HepG2 (cell line): ENCODE measurements around the gene MYCBPAP. TPM values are rescaled to one million over a fixed set of nuclear protein-coding genes. Genes with fewer than 3 reads are reported as not detected.

Experiments
- CERS6 ChIP-seq: sonication (generic); formaldehyde crosslinking; IDR thresholded peaks from 2 replicates; pipeline ENCODE4 v1.5.0; 2020; ENCODE audit warnings: missing genetic modification reagents
- ELF1 ChIP-seq: sonication (generic); formaldehyde crosslinking; IDR thresholded peaks from 2 replicates; pipeline ENCODE4 v1.4.0; 2020; ENCODE audit warnings: missing genetic modification reagents
- ELF4 ChIP-seq: sonication (generic); formaldehyde crosslinking; IDR thresholded peaks from 2 replicates; pipeline ENCODE4 v1.5.0; 2020; ENCODE audit warnings: missing genetic modification reagents, mild to moderate bottlenecking, moderate library complexity, borderline replicate concordance
- FOSL2 ChIP-seq: sonication (generic); formaldehyde crosslinking; IDR thresholded peaks from 2 replicates; pipeline ENCODE4 v1.4.0; 2020; ENCODE audit warnings: missing genetic modification reagents
- GLI4 ChIP-seq: sonication (generic); formaldehyde crosslinking; IDR thresholded peaks from 2 replicates; pipeline ENCODE4 v1.5.1; 2020; ENCODE audit warnings: missing genetic modification reagents, mild to moderate bottlenecking, moderate library complexity, borderline replicate concordance
- GPBP1L1 ChIP-seq: sonication (generic); formaldehyde crosslinking; IDR thresholded peaks from 2 replicates; pipeline ENCODE4 v1.5.0; 2020; ENCODE audit warnings: mild to moderate bottlenecking, missing genetic modification reagents
- HNRNPH1 ChIP-seq: fragments of 200-400 bp; formaldehyde crosslinking; optimal IDR thresholded peaks from 2 replicates; pipeline ENCODE3; 2017; ENCODE audit warnings: mild to moderate bottlenecking, low read depth, low read length
- MAF1 ChIP-seq: sonication (generic); formaldehyde crosslinking; IDR thresholded peaks from 2 replicates; pipeline ENCODE4 v1.5.0; 2020; ENCODE audit warnings: missing genetic modification reagents, borderline replicate concordance
- MTF2 ChIP-seq: sonication (generic); formaldehyde crosslinking; IDR thresholded peaks from 2 replicates; pipeline ENCODE4 v1.5.0; 2020; ENCODE audit warnings: missing genetic modification reagents, borderline replicate concordance
- RAD21 ChIP-seq: fragments of 450-650 bp; formaldehyde crosslinking; IDR thresholded peaks from 2 replicates; pipeline ENCODE4 v1.5.0; 2020; ENCODE audit warnings: mild to moderate bottlenecking
- RAD51 ChIP-seq: fragments of 450-650 bp; IDR thresholded peaks from 2 replicates; pipeline ENCODE4 v1.6.1; 2016; ENCODE audit warnings: borderline replicate concordance
- SNAI1 ChIP-seq: sonication (generic); formaldehyde crosslinking; IDR thresholded peaks from 2 replicates; pipeline ENCODE4 v1.5.0; 2020; ENCODE audit warnings: mild to moderate bottlenecking, missing genetic modification reagents, borderline replicate concordance
- ZNF292 ChIP-seq: sonication (generic); formaldehyde crosslinking; IDR thresholded peaks from 2 replicates; pipeline ENCODE4 v1.8.1; 2022; ENCODE audit warnings: mild to moderate bottlenecking, low read depth, missing genetic modification reagents, borderline replicate concordance
- ZNF30 ChIP-seq: sonication (generic); formaldehyde crosslinking; IDR thresholded peaks from 2 replicates; pipeline ENCODE4 v1.5.0; 2020; ENCODE audit warnings: mild to moderate bottlenecking, missing genetic modification reagents
- ZNF569 ChIP-seq: sonication (generic); formaldehyde crosslinking; IDR thresholded peaks from 2 replicates; pipeline ENCODE4 v1.5.0; 2020; ENCODE audit warnings: mild to moderate bottlenecking, missing genetic modification reagents, moderate library complexity, borderline replicate concordance
- ZNF576 ChIP-seq: sonication (generic); formaldehyde crosslinking; IDR thresholded peaks from 2 replicates; pipeline ENCODE4 v1.4.0; 2020; ENCODE audit warnings: mild to moderate bottlenecking, missing genetic modification reagents
- ZXDC ChIP-seq: sonication (generic); formaldehyde crosslinking; IDR thresholded peaks from 2 replicates; pipeline ENCODE4 v1.5.0; 2020; ENCODE audit warnings: mild to moderate bottlenecking, missing genetic modification reagents
- polyA plus RNA-seq, 8 experiments: library from polyadenylated mRNA; depleted of rRNA in 3 of 8; stranded (reverse) in 7 of 8; unstranded in 1 of 8; fragments of >200 nt; fragmentation: Illumina TruSeq in 4 of 8; extraction: Trizol in 4 of 8; gene quantifications; 2 replicates each; pipeline versions ENCODE4 v1.2.1 to v1.2.3, GENCODE V29; 2011 to 2016; ENCODE audit warnings: low read depth in 4 of 8, missing spikeins in 1 of 8, mixed read lengths in 1 of 8; ENCODE audit not compliant: insufficient read depth in 1 of 8
- total RNA-seq, 5 experiments: library from RNA; depleted of rRNA; stranded (reverse); fragments of >200 nt; fragmentation: Illumina TruSeq; extraction: Trizol; gene quantifications; 2 replicates each; pipeline ENCODE4 v1.2.3, GENCODE V29; 2016; ENCODE audit warnings: low read depth in 1 of 5
- TF ChIP-seq, protein P1 (sequence below): sonication (generic); formaldehyde crosslinking; conservative IDR thresholded peaks from 2 replicates; pipeline ENCODE4 v1.5.0; 2020; ENCODE audit warnings: missing genetic modification reagents
- TF ChIP-seq, protein P2 (sequence below): sonication (generic); formaldehyde crosslinking; IDR thresholded peaks from 2 replicates; pipeline ENCODE4 v1.9.0; 2022; ENCODE audit warnings: low read depth, missing genetic modification reagents

Gene MYCBPAP
- total and polyA plus RNA-seq, 2 of the 13 experiments (the other 11 are each of a cell fraction or from before 2014, with no cell fraction given) = 0.22 to 0.24 TPM

GRCh38 chr17:50542795-50543774, 34.8 kb downstream of the MYCBPAP start (continued):
- TF ChIP-seq ZXDC (CRISPR knock-in tag) = no peak; the same call in 1 of the 2 replicates
- TF ChIP-seq HNRNPH1 = no peak
- TF ChIP-seq GPBP1L1 (CRISPR knock-in tag) = no peak
- peak; percentile 71 for TF ChIP-seq RAD51
- no peak for TF ChIP-seq CERS6 (CRISPR knock-in tag)
- TF ChIP-seq MTF2 (CRISPR knock-in tag) = 0 out of 2 replicates have a peak, but pooled peaks have one; percentile 54
- no peak for TF ChIP-seq ZNF30 (CRISPR knock-in tag)
- TF ChIP-seq, protein P1, sequence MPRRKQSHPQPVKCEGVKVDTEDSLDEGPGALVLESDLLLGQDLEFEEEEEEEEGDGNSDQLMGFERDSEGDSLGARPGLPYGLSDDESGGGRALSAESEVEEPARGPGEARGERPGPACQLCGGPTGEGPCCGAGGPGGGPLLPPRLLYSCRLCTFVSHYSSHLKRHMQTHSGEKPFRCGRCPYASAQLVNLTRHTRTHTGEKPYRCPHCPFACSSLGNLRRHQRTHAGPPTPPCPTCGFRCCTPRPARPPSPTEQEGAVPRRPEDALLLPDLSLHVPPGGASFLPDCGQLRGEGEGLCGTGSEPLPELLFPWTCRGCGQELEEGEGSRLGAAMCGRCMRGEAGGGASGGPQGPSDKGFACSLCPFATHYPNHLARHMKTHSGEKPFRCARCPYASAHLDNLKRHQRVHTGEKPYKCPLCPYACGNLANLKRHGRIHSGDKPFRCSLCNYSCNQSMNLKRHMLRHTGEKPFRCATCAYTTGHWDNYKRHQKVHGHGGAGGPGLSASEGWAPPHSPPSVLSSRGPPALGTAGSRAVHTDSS (CRISPR knock-in tag) = no peak
- no peak for TF ChIP-seq ZNF576 (CRISPR knock-in tag)
- no peak for TF ChIP-seq ELF4 (CRISPR knock-in tag)
- TF ChIP-seq MAF1 (CRISPR knock-in tag) = no peak
- peak; percentile 36; the same call in 1 of the 2 replicates for TF ChIP-seq ELF1 (CRISPR knock-in tag)
- TF ChIP-seq RAD21 = peak; percentile 75; the same call in 1 of the 2 replicates
- no peak for TF ChIP-seq ZNF569 (CRISPR knock-in tag)
- peak; percentile 92 for TF ChIP-seq ZNF292 (CRISPR knock-in tag)
- TF ChIP-seq GLI4 (CRISPR knock-in tag) = no peak
- TF ChIP-seq, protein P2, sequence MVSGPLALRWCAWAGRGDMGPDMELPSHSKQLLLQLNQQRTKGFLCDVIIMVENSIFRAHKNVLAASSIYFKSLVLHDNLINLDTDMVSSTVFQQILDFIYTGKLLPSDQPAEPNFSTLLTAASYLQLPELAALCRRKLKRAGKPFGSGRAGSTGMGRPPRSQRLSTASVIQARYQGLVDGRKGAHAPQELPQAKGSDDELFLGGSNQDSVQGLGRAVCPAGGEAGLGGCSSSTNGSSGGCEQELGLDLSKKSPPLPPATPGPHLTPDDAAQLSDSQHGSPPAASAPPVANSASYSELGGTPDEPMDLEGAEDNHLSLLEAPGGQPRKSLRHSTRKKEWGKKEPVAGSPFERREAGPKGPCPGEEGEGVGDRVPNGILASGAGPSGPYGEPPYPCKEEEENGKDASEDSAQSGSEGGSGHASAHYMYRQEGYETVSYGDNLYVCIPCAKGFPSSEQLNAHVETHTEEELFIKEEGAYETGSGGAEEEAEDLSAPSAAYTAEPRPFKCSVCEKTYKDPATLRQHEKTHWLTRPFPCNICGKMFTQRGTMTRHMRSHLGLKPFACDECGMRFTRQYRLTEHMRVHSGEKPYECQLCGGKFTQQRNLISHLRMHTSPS = peak; percentile 76
- no peak; the same call in 1 of the 2 replicates for TF ChIP-seq SNAI1
- peak; percentile 84 for TF ChIP-seq FOSL2
